HG02678 (cell line): ENCODE measurements around the gene PTPN21.
A peak's percentile ranks its signal among the peaks of the same experiment; 100 is the strongest.

Source experiments
- ATAC-seq: cut with Tn5 transposase; IDR thresholded peaks from one replicate; pipeline ENCODE4 v1.9.1; 2021; ENCODE audit warnings: mild to moderate bottlenecking, moderate library complexity; ENCODE audit not compliant: unreplicated experiment

Gene PTPN21

GRCh38 chr14:88473791-88474190 lies 81.0 kb downstream of the PTPN21 start:
- no peak for ATAC-seq

- no peak for ATAC-seq
Measured at GRCh38 chr14:88470542-88471440, 84.0 kb downstream of the PTPN21 start.

- ATAC-seq = no peak
Measured at GRCh38 chr14:88468406-88468805, 86.4 kb downstream of the PTPN21 start.

GRCh38 chr14:88463318-88463717 lies 91.5 kb downstream of the PTPN21 start:
- ATAC-seq = peak; percentile 56

GRCh38 chr14:88454886-88455285 lies 99.9 kb downstream of the PTPN21 start:
- ATAC-seq = no peak

GRCh38 chr14:88452231-88452630 lies 102.6 kb downstream of the PTPN21 start:
- no peak for ATAC-seq

GRCh38 chr14:88439088-88439487 lies 115.7 kb downstream of the PTPN21 start:
- no peak for ATAC-seq

- no peak for ATAC-seq
Measured at GRCh38 chr14:88437658-88438057, 117.1 kb downstream of the PTPN21 start.

- no peak for ATAC-seq
Measured at GRCh38 chr14:88430976-88431375, 123.8 kb downstream of the PTPN21 start.

- ATAC-seq = no peak
Measured at GRCh38 chr14:88426271-88426670, 128.5 kb downstream of the PTPN21 start.

GRCh38 chr14:88424573-88424972 lies 130.2 kb downstream of the PTPN21 start:
- no peak for ATAC-seq

- no peak for ATAC-seq
Measured at GRCh38 chr14:88422919-88423650, 131.7 kb downstream of the PTPN21 start.

- ATAC-seq = no peak
Measured at GRCh38 chr14:88422047-88422446, 132.8 kb downstream of the PTPN21 start.

- no peak for ATAC-seq
Measured at GRCh38 chr14:88421286-88421685, 133.5 kb downstream of the PTPN21 start.

GRCh38 chr14:88420187-88420586 lies 134.6 kb downstream of the PTPN21 start:
- no peak for ATAC-seq

- ATAC-seq = no peak
Measured at GRCh38 chr14:88417594-88417993, 137.2 kb downstream of the PTPN21 start.
